Fibroblast of the aortic adventitia (primary cell): ENCODE measurements around the gene PUS10. TPM values are rescaled to one million over a fixed set of nuclear protein-coding genes. Genes with fewer than 3 reads are reported as not detected.

Experiments used
- small RNA-seq: library from RNA; depleted of rRNA; stranded (forward); fragments of <200 nt; gene quantifications from one replicate; pipeline ENCODE3, GENCODE V24; 2012
- total RNA-seq: library from RNA; depleted of rRNA; stranded (reverse); fragments of >200 nt; gene quantifications from 2 replicates; pipeline ENCODE4 v1.2.3, GENCODE V29; 2012; ENCODE audit warnings: low replicate concordance

The PUS10 gene
- total RNA-seq, 1 donor, result 8.8 TPM

Small RNAs within 50 kb of the gene (small RNA-seq; reads per million reads assigned to genes)
- not detected for gene RNA5SP95
- gene RNU4-51P, result not detected

Other genes with a start within 250 kb of the PUS10 start
- gene REL, start 136.7 kb downstream of the PUS10 start, total RNA-seq, result 6.5 and 7.4 TPM in 2 replicates
- gene PEX13, start 535 bp downstream of the PUS10 start, total RNA-seq, result 13.7 and 26.8 TPM in 2 replicates
- gene SANBR, start 47.6 kb upstream of the PUS10 start, total RNA-seq, result 17.4 and 20.4 TPM in 2 replicates
- gene C2orf74, start 143.9 kb upstream of the PUS10 start, total RNA-seq, result 8.0 and 19.0 TPM in 2 replicates